ENCODE data around the gene GSTM5. TPM values are rescaled to one million over a fixed set of nuclear protein-coding genes. Genes with fewer than 3 reads are reported as not detected.

Gene GSTM5
- total RNA-seq, 2 experiments from 2014 or later, result not detected

GRCh38 chr1:109759513-109760334 lies 47.7 kb downstream of the GSTM5 start:
- Histone ChIP-seq H3K36me3 (ENCODE audit: insufficient read depth, low read length) (no peaks in the 10 kb centered on the region), H3K27ac (ENCODE audit: low read depth, low read length, poor library complexity, severe bottlenecking) (no peak overlapping the region), H2AFZ (ENCODE audit: low read length) (no peak overlapping the region), H3K4me2 (ENCODE audit: low read length) (no peak overlapping the region), H3K4me3 (ENCODE audit: low read depth, low read length, poor library complexity, severe bottlenecking) (no peak overlapping the region), H3K79me2 (ENCODE audit: insufficient read depth, low read depth, low read length) (no peaks in the 10 kb centered on the region), H3K9me2 (ENCODE audit: insufficient read depth, low read length) (no peaks in the 10 kb centered on the region), H4K20me1 (ENCODE audit: insufficient read depth, low read length) (no peaks in the 10 kb centered on the region), H3K9me3 (ENCODE audit: low read length) (no peaks in the 10 kb centered on the region), H3K4me1 (ENCODE audit: insufficient read depth, low read length, poor library complexity, severe bottlenecking) (no peaks in the 10 kb centered on the region)
- intact Hi-C loops (cut with micrococcal nuclease; ENCODE audit: unreplicated experiment), result no loop called here
- CTCF ChIA-PET (ENCODE audit: unreplicated experiment), result interaction anchor here (1.6 kb wide), 1 partner anchor 15 kb away, joined by 4 read pairs; no protein-coding TSS in a partner anchor
- BruUV-seq (replicated peaks), result no TSS peak
- no peak for DNase-seq (ENCODE audit: low spot score)
- POLR2A ChIA-PET, result interaction anchor here (0.6 kb wide), 1 partner anchor 121 kb away, joined by 3 read pairs; no protein-coding TSS in a partner anchor
- TF ChIP-seq CTCF (conservative IDR thresholded peaks at IDR 0.05; ENCODE audit: low read length) (no peak), EZH2phosphoT487 (IDR thresholded peaks at IDR 0.05; ENCODE audit: borderline replicate concordance, low read depth, low read length) (no peak)

GRCh38 chr1:109760581-109761226 lies 48.7 kb downstream of the GSTM5 start:
- H4K20me1 ChIP-seq (ENCODE audit: insufficient read depth, low read length), result no peaks in the 10 kb centered on the region
- no peaks in the 10 kb centered on the region for H3K9me2 ChIP-seq (ENCODE audit: insufficient read depth, low read length)
- intact Hi-C loops (cut with micrococcal nuclease; ENCODE audit: unreplicated experiment), result no loop called here
- no peak overlapping the region for H2AFZ ChIP-seq (ENCODE audit: low read length)
- no TSS peak for BruUV-seq (replicated peaks)
- H3K4me2 ChIP-seq (ENCODE audit: low read length), result no peak overlapping the region
- no peaks in the 10 kb centered on the region for H3K36me3 ChIP-seq (ENCODE audit: insufficient read depth, low read length)
- H3K4me3 ChIP-seq (ENCODE audit: low read depth, low read length, poor library complexity, severe bottlenecking), result no peak overlapping the region
- no peaks in the 10 kb centered on the region for H3K79me2 ChIP-seq (ENCODE audit: insufficient read depth, low read depth, low read length)
- no peaks in the 10 kb centered on the region for H3K9me3 ChIP-seq (ENCODE audit: low read length)
- no peak overlapping the region for H3K27ac ChIP-seq (ENCODE audit: low read depth, low read length, poor library complexity, severe bottlenecking)
- POLR2A ChIA-PET, result no interaction called here
- CTCF ChIA-PET (ENCODE audit: unreplicated experiment), result interaction anchor here (1.6 kb wide), 1 partner anchor 14 kb away, joined by 4 read pairs; no protein-coding TSS in a partner anchor
- TF ChIP-seq CTCF (conservative IDR thresholded peaks at IDR 0.05; ENCODE audit: low read length) (no peak), EZH2phosphoT487 (IDR thresholded peaks at IDR 0.05; ENCODE audit: borderline replicate concordance, low read depth, low read length) (no peak)
- H3K4me1 ChIP-seq (ENCODE audit: insufficient read depth, low read length, poor library complexity, severe bottlenecking), result no peaks in the 10 kb centered on the region
- DNase-seq (ENCODE audit: low spot score), result no peak

Measured in OCI-LY7 (cell line).